NCI-H1417 (cell line): ENCODE measurements around the gene CFL1.
A peak's percentile ranks its signal among the peaks of the same experiment; 100 is the strongest.
"Not testable (repeated sequence)": the region's sequence is repeated elsewhere in the genome, so short reads cannot be mapped to it uniquely, and the experiment has no call there.

Source experiments
- DNase-seq, 3 experiments: peaks; one replicate each; lab custom pipeline; 2025; lab: John Stamatoyannopoulos, UW

The CFL1 gene

GRCh38 chr11:65859095-65859811, 1.3 kb upstream of the CFL1 start:
- peak; percentile 96 to 99 (median 98) for DNase-seq

- no peak for DNase-seq
Observed at GRCh38 chr11:65858681-65859087, 704 bp upstream of the CFL1 start.

- peak; percentile 58 to 93 (median 88) for DNase-seq
Observed at GRCh38 chr11:65857500-65857852, 504 bp downstream of the CFL1 start.

DNA sequence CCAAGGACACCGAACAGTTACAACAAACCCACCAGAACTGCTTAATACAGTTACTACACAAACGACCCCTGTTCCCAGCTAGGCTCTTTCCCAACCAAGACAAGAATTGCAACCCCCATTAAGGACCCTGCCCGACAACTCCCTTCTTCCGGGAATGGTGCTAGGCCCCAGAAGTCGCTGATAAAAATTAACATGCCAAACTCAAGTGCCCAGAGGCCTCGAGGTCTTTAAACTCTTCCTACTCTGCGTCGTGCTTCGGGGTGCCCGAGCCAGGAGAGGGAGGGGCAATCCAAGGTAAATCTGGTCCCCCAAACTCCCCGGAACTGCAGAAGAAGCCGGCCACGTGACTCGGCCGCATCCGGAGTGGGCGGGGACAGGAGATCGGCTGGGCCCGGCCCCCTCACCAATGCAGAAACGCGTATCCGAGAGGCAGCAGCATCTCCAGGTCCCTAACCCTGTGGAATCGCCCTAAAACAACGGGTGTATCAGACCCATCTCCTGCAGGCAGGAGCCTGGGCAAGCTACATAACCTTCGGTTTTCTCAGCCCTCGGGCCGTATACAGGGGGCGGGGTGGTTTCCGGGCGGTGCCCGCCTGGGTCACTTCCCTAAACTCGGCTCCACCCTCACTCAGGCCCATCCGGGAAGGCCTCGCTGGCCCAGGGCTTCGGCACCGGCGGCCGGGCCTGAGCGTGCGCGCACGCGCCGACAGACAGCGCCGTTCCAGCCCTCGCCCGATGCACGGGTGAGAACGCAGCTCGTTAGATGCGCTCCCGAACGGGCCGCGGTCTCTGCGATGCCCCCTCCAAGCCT, 1.1 kb downstream of the CFL1 start:
- peak; percentile 46 to 78 (median 72) for DNase-seq

- peak in 1 of 3 experiments; percentile 36 for DNase-seq
Observed at GRCh38 chr11:65855927-65856363, 2.0 kb downstream of the CFL1 start.

GRCh38 chr11:65854852-65855837, 2.8 kb downstream of the CFL1 start:
- no peak for DNase-seq

- no peak for DNase-seq
Observed at GRCh38 chr11:65854161-65854592, 3.8 kb downstream of the CFL1 start.

DNA sequence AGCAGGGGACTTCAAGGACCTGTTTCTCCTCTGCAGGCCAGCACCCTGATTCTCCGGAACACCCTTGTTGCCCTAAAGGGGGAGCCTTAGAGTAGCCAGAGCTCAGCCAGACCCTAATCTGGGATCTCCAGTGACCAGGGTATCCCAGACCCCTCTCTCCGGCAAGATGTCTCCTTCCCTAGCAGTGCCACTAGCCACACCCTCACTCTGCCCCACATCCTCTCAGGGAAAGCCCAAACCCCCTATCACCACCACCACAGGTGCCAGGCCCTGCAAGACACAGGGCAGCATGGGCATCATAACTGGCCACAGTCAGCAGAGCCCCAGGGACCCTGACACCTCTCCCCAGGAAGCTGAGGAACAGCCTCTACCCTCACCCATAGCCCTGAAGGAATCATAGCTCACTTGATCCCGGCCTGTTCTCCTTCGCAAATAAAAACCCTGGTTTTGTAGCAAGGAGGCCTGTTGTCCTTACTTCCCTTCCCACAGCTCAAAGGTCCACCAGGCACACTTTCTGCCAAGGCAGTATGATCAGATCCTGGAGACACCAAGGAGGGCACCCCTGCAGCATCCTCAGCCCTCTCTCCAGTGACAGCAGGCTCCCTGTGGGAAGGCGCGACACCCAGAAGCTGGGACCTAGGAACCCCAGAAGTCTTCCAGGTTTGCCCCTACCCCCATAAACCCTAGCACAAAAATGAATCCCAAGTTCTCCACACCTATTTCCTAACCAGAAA, 4.6 kb downstream of the CFL1 start:
- DNase-seq, result no peak

DNA sequence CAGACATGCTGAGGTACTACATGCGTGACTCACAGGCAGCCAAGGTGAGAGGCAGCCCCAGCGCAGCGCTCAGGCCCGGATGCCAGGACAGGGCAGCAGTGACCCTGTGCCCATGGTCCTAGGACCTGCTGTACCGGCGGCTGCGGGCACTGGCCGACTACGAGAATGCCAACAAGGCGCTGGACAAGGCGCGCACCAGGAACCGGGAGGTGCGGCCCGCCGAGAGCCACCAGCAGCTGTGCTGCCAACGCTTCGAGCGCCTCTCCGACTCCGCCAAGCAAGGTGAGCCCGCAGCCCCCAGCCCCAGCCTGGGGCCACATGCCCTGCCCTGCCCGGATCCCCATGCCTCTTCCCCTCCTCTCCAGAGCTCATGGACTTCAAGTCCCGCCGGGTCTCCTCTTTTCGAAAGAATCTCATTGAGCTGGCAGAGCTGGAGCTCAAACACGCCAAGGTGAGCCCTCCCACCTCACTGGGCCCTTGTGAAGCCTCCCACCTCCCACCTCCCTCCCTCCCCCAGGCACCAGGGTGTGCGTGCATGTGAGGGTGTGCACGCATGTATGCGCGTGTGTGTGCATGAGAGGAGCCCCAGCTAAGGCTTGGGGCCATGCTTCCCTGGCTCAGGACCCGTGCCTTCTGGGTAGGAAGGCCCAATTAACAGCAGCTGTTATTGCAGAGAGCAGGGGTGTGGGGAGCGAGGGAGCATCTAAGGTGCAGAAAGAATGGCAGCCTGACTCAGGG, 5.3 kb downstream of the CFL1 start:
- DNase-seq, result no peak

- DNase-seq, result no peak
Observed at GRCh38 chr11:65851811-65852507, 6.0 kb downstream of the CFL1 start.

DNA sequence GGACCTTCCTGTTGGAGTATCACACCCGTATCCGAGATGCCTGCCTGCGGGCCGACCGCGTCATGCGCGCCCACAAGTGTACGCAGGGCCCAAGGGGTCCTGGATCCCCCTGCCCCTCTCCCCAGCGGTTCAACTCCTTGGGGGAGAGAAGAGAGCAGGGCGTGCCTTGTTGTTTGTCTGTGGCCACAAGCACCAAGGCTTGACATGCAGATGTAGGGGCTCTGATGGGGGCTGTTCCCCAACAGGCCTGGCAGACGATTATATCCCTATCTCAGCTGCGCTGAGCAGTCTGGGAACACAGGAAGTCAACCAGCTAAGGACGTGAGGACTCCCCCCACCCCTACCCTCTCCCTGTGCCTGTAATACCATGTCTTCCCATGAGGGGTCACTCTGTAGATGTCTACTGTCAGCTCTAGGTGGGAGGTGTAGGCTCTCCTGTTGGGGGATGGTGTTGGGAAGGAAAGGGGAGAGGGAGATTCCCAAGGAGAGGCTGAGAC, 6.8 kb downstream of the CFL1 start:
- DNase-seq, result peak in 1 of 3 experiments; percentile 27

GRCh38 chr11:65850217-65851082, 7.5 kb downstream of the CFL1 start:
- DNase-seq, result no peak

DNA sequence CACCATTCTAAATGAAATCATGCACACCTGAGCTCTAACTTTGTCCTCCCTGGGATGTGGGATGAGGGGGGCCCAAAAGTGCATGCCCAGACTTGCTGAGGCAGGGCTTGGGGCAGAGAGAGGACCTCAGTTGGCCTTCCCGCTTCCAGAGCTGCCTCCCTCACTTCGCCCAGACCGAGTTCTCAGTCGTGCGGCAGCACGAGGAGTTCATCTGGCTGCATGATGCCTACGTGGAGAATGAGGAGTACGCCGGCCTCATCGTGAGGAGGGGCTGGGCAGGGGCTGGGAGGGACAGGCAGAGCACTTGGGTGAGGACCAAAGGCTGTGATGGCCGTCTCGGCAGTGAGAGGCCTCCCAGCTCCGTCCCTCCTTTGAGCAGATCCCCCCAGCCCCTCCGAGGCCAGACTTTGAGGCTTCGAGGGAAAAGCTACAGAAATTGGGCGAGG, 8.2 kb downstream of the CFL1 start:
- no peak for DNase-seq

DNA sequence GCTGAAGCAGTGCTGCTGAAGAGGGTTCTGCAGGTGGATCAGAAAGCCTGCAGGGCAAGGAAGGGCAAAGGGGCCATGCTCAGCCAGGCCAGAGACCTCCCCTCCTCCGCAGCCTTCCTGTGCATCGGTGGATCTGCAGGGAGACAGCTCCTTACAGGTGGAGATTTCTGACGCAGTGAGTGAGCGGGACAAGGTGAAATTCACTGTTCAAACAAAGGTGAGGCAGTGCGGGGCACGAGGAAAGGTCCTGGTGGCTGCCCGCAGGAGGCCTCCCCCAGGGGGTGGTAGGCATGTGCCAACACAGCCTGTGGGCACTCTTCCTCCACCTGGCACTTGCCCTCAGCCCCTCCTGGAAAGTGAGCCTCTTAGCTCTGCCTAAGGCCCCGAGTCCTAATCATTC, 8.6 kb downstream of the CFL1 start:
- DNase-seq, result no peak

GRCh38 chr11:65848693-65849092, 9.3 kb downstream of the CFL1 start:
- not testable (repeated sequence) for DNase-seq

GRCh38 chr11:65847746-65848145, 10.2 kb downstream of the CFL1 start:
- DNase-seq, result no peak

DNA sequence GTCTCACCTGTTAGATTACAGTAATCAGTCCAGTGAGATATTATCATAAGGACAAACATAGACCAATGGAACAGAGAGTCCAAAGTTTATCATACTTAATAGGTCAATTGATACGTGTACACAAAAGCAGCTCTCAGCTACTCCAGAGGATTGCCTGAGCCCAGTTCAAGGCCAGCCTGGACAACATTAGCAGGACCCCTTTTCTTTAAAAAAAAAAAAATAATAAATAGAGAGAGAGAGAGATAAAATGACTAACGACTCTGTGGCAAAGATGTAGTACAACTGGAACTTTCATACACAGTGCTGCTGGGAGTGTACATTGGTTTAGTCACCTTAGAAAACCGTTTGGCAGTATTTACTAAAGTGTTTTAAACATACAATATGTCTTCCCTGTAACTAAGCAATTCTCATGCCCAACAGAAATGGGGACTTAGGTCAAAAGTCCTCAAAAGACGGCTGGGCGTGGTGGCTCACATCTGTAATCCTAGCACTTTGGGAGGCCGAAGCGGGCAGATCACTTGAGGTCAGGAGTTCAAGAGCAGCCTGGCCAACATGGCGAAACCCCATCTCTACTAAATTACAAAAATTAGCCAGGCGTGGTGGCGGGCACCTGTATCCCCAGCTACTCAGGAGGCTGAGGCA, 13.6 kb downstream of the CFL1 start:
- no peak for DNase-seq

GRCh38 chr11:65843811-65844210, 14.2 kb downstream of the CFL1 start:
- no peak for DNase-seq
